HG02588 (cell line): Measurements from ENCODE around the gene ZFAND6.
"Not testable (repeated sequence)": the region's sequence is repeated elsewhere in the genome, so short reads cannot be mapped to it uniquely, and the experiment has no call there.

Experiments used
- ATAC-seq: cut with Tn5 transposase; IDR thresholded peaks from one replicate; pipeline ENCODE4 v1.9.1; 2021; ENCODE audit warnings: mild to moderate bottlenecking, moderate library complexity; ENCODE audit not compliant: unreplicated experiment

The ZFAND6 gene

DNA sequence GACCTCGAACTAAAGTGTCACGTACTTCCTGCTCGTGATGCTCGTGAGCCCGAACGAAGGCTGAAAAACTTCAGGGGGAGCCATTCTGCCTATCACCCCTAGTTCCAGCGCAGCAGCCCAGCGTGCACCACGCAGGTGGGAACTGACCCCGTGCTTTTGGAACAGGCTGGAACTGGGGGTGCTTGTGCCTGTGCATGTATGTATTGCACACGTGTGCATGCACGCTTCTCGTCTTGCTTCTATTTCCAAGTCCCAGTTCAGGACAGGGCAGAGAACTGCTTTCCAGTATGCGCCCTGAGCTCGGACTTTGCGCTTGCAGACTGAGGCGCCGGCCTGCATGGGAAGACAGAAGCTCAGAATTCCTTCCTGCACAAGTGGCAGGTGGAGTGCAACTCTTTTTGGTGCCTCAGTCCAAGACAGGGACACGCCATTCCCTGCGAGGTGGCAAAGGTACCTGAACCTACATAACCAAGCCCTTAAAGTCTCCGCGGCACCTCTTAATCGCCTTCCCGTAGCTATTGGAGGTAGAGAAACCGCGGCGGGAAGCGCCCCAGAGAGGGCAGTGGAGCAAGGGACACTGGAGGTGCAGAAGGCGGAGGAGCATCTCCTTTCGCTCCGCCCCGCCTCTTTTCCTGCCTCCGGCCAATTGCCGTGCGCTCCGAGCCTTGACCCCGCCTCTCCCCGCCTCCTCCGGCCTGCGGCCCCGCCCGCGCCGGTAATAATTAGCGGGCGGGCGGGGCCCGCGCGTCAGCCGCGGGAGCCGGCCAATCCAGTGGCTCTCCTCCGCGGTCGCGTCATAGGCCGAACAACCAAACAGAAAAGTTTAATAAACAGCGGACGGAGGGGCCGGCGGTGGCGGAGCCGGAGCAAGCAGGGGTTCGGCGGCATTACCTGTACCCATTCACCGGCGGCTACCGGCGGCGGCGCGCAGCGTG is at the start of gene ZFAND6:
ZFAND6 (plus strand) TSS at position 826 of the 935 bp plus-strand sequence. CDS start 60,669 bp downstream, outside the sequence.
- peak; percentile 80 for ATAC-seq

DNA sequence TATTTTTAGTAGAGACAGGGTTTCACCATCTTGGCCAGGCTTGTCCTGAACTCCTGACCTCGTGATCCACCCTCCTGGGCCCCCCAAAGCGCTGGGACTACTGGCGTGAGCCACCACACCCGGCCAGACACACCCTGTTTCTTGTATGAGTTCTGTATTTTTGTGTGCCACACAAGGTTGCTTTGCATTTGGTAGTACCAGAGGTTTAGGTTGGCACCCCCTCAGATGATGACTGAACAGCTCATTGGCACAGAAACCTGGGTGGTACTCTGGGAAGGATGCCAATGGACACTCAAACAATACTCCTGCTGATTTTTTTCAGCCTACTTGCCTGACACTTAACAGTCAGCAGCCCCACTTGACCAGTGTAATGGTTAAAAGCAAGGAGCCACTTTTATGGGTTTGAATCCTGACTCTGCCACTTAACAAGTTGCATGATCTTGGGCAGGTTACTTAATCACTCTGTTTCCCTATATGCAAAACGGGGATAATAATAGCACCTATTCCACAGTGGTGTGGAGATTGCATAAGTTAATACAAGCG is 49.3 kb upstream of the ZFAND6 start:
- no peak for ATAC-seq

DNA sequence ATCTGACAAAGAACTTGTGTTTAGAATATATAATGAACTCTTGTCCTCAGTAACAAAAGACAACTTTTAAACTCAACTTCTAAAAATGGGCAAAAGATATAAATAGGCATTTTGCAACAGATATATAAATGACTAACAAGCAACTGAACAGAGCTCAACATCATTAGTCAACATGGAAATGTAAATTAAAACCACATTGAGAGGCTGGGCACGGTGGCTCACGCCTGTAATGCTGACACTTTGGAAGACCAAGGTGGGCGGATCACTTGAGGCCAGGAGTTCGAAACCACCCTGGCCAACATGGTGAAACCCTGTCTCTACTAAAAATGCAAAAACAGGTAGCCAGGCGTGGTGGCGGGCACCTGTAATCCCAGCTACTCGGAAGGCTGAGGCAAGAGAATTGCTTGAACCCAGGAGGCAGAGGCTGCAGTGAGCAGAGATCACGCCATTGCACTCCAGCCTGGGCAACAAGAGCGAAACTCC is 48.4 kb upstream of the ZFAND6 start:
- peak; percentile 57 for ATAC-seq

DNA sequence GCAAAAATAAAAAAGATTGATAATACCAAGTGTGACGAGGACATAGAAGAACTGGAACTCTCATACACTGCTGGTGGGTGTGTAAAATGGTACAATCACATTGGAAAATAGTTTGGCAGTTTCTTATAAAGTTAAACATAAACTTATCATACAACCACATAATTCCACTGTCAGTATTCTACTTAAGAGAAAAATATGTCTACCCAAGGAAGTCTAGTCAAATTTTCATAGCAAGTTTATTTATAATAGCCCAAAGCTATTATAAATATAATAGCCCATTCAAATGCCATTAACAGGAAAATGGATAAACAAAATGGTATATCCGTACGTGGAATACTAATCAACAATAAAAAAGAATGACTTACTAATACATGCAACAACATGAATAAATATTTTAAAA is 47.9 kb upstream of the ZFAND6 start:
- ATAC-seq = no peak

- ATAC-seq = no peak
These were observed 47.3 kb upstream of the ZFAND6 start for GRCh38 chr15:80012060-80012726.

- not testable (repeated sequence) for ATAC-seq
These were observed 45.3 kb upstream of the ZFAND6 start for GRCh38 chr15:80014186-80014585.

- no peak for ATAC-seq
These were observed 44.3 kb upstream of the ZFAND6 start for GRCh38 chr15:80015156-80015555.

- ATAC-seq = not testable (repeated sequence)
These were observed 43.0 kb upstream of the ZFAND6 start for GRCh38 chr15:80016506-80016905.

DNA sequence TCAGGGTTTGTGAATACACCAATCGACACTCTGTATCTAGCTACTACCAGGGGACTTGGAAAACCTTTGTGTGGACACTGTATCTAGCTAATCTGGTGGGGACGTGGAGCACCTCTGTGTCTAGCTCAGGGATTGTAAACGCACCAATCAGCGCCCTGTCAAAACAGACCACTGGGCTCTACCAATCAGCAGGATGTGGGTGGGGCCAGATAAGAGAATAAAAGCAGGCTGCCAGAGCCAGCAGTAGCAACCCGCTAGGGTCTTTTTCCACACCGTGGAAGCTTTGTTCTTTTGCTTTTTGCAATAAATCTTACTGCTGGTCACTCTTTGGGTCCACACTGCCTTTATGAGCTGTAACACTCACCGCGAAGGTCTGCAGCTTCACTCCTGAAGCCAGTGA is 42.3 kb upstream of the ZFAND6 start:
- ATAC-seq = not testable (repeated sequence)

- ATAC-seq = no peak
These were observed 40.2 kb upstream of the ZFAND6 start for GRCh38 chr15:80019168-80019745.

DNA sequence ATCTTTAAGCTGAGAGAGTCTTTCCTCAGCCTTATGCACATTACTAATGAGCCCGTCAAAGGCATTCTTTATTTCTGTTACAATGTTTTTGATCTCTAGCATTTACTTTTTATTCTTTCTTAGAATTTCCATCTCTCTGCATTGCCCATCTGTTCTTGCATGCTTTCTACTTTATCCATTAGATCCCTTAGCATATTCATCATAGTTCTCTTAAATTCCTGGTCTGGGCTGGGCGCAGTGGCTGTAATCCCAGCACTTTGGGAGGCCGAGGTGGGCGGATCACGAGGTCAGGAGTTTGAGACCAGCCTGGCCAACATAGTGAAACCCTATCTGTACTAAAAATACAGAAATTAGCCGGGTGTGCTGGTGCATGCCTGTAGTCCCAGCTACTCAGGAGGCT is 39.3 kb upstream of the ZFAND6 start:
- ATAC-seq = not testable (repeated sequence)

- ATAC-seq = no peak
These were observed 38.7 kb upstream of the ZFAND6 start for GRCh38 chr15:80020731-80021130.

DNA sequence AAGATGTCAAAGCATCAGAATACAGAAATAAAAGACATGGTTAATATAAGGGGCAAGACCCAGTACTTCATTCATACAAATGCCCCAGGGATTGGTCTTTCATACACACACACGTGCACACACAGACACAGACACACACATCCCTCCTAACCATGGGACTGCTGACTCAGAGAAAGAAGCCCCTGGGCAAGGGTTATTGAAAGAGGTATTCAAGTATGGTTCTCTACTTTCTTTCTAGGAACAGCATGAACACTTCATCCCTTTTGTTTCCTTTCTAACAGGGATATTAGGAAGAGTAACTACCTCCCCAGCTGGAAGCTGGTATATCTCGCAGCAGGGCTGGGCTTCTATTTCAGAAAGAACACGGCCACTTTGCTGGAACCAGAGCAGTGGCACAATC is 33.2 kb upstream of the ZFAND6 start:
- ATAC-seq = no peak

GRCh38 chr15:80026754-80027153 is 32.7 kb upstream of the ZFAND6 start:
- ATAC-seq = no peak

GRCh38 chr15:80028937-80029336 is 30.5 kb upstream of the ZFAND6 start:
- ATAC-seq = no peak

- ATAC-seq = no peak
These were observed 27.6 kb upstream of the ZFAND6 start for GRCh38 chr15:80031841-80032240.

- ATAC-seq = no peak
These were observed 24.8 kb upstream of the ZFAND6 start for GRCh38 chr15:80034629-80035028.

GRCh38 chr15:80036071-80036470 is 23.4 kb upstream of the ZFAND6 start:
- ATAC-seq = no peak

DNA sequence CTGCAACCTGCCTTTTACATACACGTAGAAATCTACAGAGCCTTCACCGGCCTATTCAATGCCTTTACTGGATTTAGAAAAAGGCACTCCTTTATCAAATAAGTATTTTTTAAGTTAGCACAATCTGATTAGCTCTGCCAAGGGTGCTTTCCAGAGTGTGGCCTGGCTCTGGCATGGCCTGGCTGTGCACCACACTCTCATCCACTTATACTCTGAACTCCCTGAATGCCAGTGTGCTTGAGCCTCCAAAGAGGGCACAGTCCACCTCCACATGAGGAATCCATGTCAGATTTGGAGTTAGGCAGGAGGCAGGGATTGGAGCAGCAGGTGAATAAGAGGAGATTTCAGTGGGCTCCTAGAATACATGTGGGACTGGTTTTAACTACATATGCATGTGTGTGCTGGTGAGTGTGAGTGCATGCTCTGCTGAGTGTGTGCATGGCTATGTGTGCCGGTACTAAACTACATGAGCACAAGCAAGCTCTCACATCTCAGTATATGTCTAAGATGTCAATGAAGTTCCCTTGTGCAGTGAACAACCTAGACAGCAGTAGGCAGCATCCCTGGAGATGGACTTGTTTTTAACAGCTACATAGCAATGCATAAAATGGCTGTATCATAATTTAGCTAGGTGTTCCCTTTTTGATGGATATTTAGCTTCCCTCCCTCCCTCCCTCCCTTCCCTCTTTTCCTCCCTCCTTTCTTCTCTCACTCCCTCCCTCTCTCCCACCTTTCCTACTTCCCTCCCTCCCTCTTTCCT is 17.8 kb upstream of the ZFAND6 start:
- ATAC-seq = no peak

- no peak for ATAC-seq
These were observed 16.9 kb upstream of the ZFAND6 start for GRCh38 chr15:80042568-80042967.
